GM12878 (cell line): ENCODE data around the gene EHD4. TPM values are rescaled to one million over a fixed set of nuclear protein-coding genes. Genes with fewer than 3 reads are reported as not detected.

Experiments
- ASH2L ChIP-seq: fragments of 300-600, 200-600 bp; sonication (generic); IDR thresholded peaks from 2 replicates; pipeline ENCODE4 v1.6.1; 2017; ENCODE audit warnings: low read depth, mild to moderate bottlenecking, borderline replicate concordance
- CEBPZ ChIP-seq: fragments of 150-350 bp; IDR thresholded peaks from 2 replicates; pipeline ENCODE4 v1.6.1; 2016; ENCODE audit warnings: low read depth, low read length
- CTCF ChIP-seq, 3 experiments: IDR thresholded peaks in 2 of 3; conservative IDR thresholded peaks in 1 of 3; 2 replicates each; pipeline ENCODE4 v1.5.1; 2011; ENCODE audit warnings: low read depth in 3 of 3, low read length in 3 of 3, mild to moderate bottlenecking in 3 of 3, control low read depth in 2 of 3, moderate library complexity in 2 of 3, inconsistent platforms in 1 of 3, mixed read lengths in 1 of 3; ENCODE audit not compliant: control insufficient read depth in 2 of 3, insufficient read depth in 1 of 3; ENCODE audit errors: extremely low read depth in 1 of 3
- EZH2 ChIP-seq: IDR thresholded peaks from 2 replicates; pipeline ENCODE4 v1.6.1; 2012; ENCODE audit warnings: low read depth, mild to moderate bottlenecking, control low read depth, inconsistent platforms, low read length, borderline replicate concordance; ENCODE audit not compliant: control insufficient read depth
- HDGF ChIP-seq: fragments of 450-650 bp; IDR thresholded peaks from 2 replicates; pipeline ENCODE4 v1.6.1; 2016; ENCODE audit warnings: antibody characterized with exemption
- IKZF1 ChIP-seq: fragments of 450-650 bp; conservative IDR thresholded peaks from 2 replicates; pipeline ENCODE4 v1.6.1; 2017; ENCODE audit warnings: antibody characterized with exemption, mild to moderate bottlenecking
- PKNOX1 ChIP-seq: fragments of 450-650 bp; IDR thresholded peaks from 2 replicates; pipeline ENCODE4 v1.6.1; 2016; ENCODE audit warnings: mild to moderate bottlenecking
- PRDM15 ChIP-seq: fragments of 450-650 bp; formaldehyde crosslinking; IDR thresholded peaks from 2 replicates; pipeline ENCODE4 v1.4.0; 2020; ENCODE audit warnings: mild to moderate bottlenecking, moderate library complexity
- SIN3A ChIP-seq: IDR thresholded peaks from 2 replicates; pipeline ENCODE4 v1.6.1; 2012; ENCODE audit warnings: low read depth, low read length, improper control_type of control experiment
- SMAD5 ChIP-seq: IDR thresholded peaks from 2 replicates; pipeline ENCODE4 v1.6.1; 2016; ENCODE audit warnings: antibody characterized with exemption, low read depth
- SPI1 ChIP-seq: IDR thresholded peaks from 2 replicates; pipeline ENCODE4 v1.6.1; 2011; ENCODE audit warnings: low read depth, mild to moderate bottlenecking, low read length, moderate library complexity, borderline replicate concordance; ENCODE audit not compliant: insufficient read depth
- WRNIP1 ChIP-seq: IDR thresholded peaks from 2 replicates; pipeline ENCODE4 v1.6.1; 2011; ENCODE audit warnings: low read depth, low read length, improper control_type of control experiment, borderline replicate concordance
- YBX1 ChIP-seq: fragments of 450-650 bp; IDR thresholded peaks from 2 replicates; pipeline ENCODE4 v1.6.1; 2016; ENCODE audit warnings: antibody characterized with exemption
- ZNF24 ChIP-seq: fragments of 450-650 bp; IDR thresholded peaks from 2 replicates; pipeline ENCODE4 v1.6.1; 2017; ENCODE audit warnings: antibody characterized with exemption, mild to moderate bottlenecking
- polyA plus RNA-seq, 11 experiments: library from polyadenylated mRNA; depleted of rRNA in 4 of 11; unstranded in 6 of 11; stranded (reverse) in 5 of 11; fragments of >200 nt; fragmentation: Nextera tagmentation in 4 of 11; fragmentation: Illumina TruSeq in 1 of 11; extraction: Ambion mirVana in 4 of 11; extraction: Trizol in 1 of 11; gene quantifications; 1 replicate in 1 of 11; 2 replicates in 10 of 11; pipeline versions ENCODE4 v1.2.1 to v1.2.3, GENCODE V29; 2011 to 2016; ENCODE audit warnings: inconsistent platforms in 2 of 11, missing spikeins in 2 of 11, low read depth in 1 of 11
- total RNA-seq, 4 experiments: library from RNA; depleted of rRNA in 3 of 4; stranded (reverse); fragments of >200 nt in 3 of 4; fragmentation: Illumina TruSeq in 1 of 4; extraction: Trizol in 1 of 4; gene quantifications; 2 replicates each; pipeline versions ENCODE4 v1.2.1 to v1.2.3, GENCODE V29; 2013 to 2021

The EHD4 gene
- total and polyA plus RNA-seq, 10 of the 15 experiments (the other 5 are each of a cell fraction or from before 2014, with no cell fraction given), result 4.2 to 62.9 (median 44.7) TPM

- TF ChIP-seq PRDM15 (CRISPR knock-in tag) (no peak), WRNIP1 (no peak), CTCF (IDR thresholded peaks at IDR 0.05 in 2 of 3, conservative IDR thresholded peaks at IDR 0.05 in 1 of 3; ENCODE audit: control insufficient read depth in 2 of 3, extremely low read depth in 1 of 3, insufficient read depth in 1 of 3, low read depth in 3 of 3, low read length in 3 of 3) (no peak), PKNOX1 (peak; percentile 73; the same call in 1 of the 2 replicates), EZH2 (no peak), CEBPZ (no peak), SMAD5 (no peak), IKZF1 (peak; percentile 98), ASH2L (no peak), SIN3A (no peak), YBX1 (no peak), ZNF24 (no peak), SPI1 (no peak), HDGF (0 out of 2 replicates have a peak, but pooled peaks have one; percentile 28)
These were observed 43.4 kb downstream of the EHD4 start (continued) for GRCh38 chr15:41928637-41929620.
